Colonic mucosa (tissue), 4 donors: ENCODE measurements around the gene HOXB8. TPM values are rescaled to one million over a fixed set of nuclear protein-coding genes. Genes with fewer than 3 reads are reported as not detected.

Experiments used
- DNase-seq: peaks from one replicate; pipeline ENCODE4 v3.0.0-alpha.2; 2020
- H3K27ac ChIP-seq: fragments of 200-600 bp; one replicate; pipeline ENCODE4 v1.8.0; 2021
- H3K27me3 ChIP-seq: fragments of 200-600 bp; one replicate; pipeline ENCODE4 v1.8.0; 2021
- H3K36me3 ChIP-seq: fragments of 200-600 bp; one replicate; pipeline ENCODE4 v1.8.0; 2021
- H3K4me1 ChIP-seq: fragments of 200-600 bp; one replicate; pipeline ENCODE4 v1.8.0; 2021; ENCODE audit warnings: mild to moderate bottlenecking
- H3K4me3 ChIP-seq: fragments of 200-600 bp; one replicate; pipeline ENCODE4 v1.8.0; 2021
- H3K9ac ChIP-seq, 2 donors: one replicate each; pipeline ENCODE4 v1.7.0; 2013; ENCODE audit warnings: control low read depth in 2 of 2, low read depth in 2 of 2, low read length in 2 of 2
- H3K9me3 ChIP-seq: fragments of 200-600 bp; one replicate; pipeline ENCODE4 v1.8.0; 2021
- CTCF ChIP-seq: fragments of 200-600 bp; IDR thresholded peaks from one replicate; pipeline ENCODE4 v1.8.0; 2022; ENCODE audit warnings: antibody characterized with exemption, mild to moderate bottlenecking
- intact Hi-C: fragments of 100-400 bp; cut with DNase I; formaldehyde crosslinking; loops from one replicate; pipeline ENCODE4 v1.14.1; 2022
- total RNA-seq, 2 donors: library from RNA; stranded (reverse); fragmentation: NEBNext Ultra II Directional in 1 of 2; extraction: Animal tissue kit (Norgen Biotek cat#: 25700) in 1 of 2; gene quantifications; one replicate each; pipeline ENCODE4 v1.2.1, GENCODE V29; 2021
- donor health status: healthy.
- donor health status: DM: no; HTN: no; CAD: no.
- donor health status: DM: no; HTN: no; CAD: no.

The HOXB8 gene
- total RNA-seq, 2 donors from 2014 or later: 4.2 to 7.4 TPM

DNA sequence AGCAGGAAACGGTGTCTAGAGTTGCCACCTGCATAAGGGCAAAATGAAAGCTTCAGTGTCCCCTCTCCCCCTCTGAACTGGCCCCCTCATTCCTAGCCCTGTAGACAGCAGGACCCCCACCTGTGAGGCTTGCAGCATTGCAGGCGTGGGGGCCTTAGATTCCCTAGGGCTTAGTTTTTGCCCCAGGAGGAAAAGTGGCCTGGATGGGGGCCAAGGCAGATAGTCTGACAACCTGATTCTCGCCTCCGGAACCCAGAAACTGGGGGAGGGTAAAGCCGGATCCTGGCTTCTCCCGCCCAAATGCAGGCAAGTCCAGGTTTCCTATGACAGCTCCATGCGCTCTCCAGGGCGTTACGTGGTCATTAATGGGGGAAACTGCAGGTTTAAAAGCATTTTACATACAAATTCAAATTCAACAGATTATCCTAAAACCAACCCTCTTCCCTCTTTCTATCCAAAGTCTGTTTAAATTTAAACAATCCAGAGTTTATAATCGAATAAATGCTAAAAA is 9.6 kb downstream of the HOXB8 start:
- H3K9me3 ChIP-seq: no peaks in the 10 kb centered on the region
- H3K36me3 ChIP-seq: no peaks in the 10 kb centered on the region
- H3K9ac ChIP-seq: peak overlapping the region; percentile 64 to 72
- H3K4me1 ChIP-seq: peaks cover 2% of the 10 kb centered on the region
- no peak for DNase-seq
- peak overlapping the region; percentile 89 for H3K27ac ChIP-seq
- no peak overlapping the region for H3K4me3 ChIP-seq
- no peaks in the 10 kb centered on the region for H3K27me3 ChIP-seq
- no peak for TF ChIP-seq CTCF
- intact Hi-C loops: no loop called here

- Histone ChIP-seq H3K27me3 (no peaks in the 10 kb centered on the region), H3K36me3 (no peaks in the 10 kb centered on the region), H3K9ac (peak within 1 kb of the TSS; percentile 72 to 91), H3K27ac (peak within 1 kb of the TSS; percentile 89), H3K4me1 (peaks cover 2% of the 10 kb centered on the region), H3K9me3 (no peaks in the 10 kb centered on the region), H3K4me3 (peak within 1 kb of the TSS; percentile 41)
- TF ChIP-seq CTCF: no peak
- intact Hi-C loops: no loop called here
- DNase-seq: peak; percentile 92
These were observed 10.2 kb downstream of the HOXB8 start, which contains the start of gene HOXB6 for GRCh38 chr17:48604770-48605329. Gene HOXB6, minus strand, starts transcription at chr17:48604986. Its CDS starts 6,836 bp downstream, at chr17:48598150.

GRCh38 chr17:48603959-48604769 is 10.9 kb downstream of the HOXB8 start:
- TF ChIP-seq CTCF: no peak
- DNase-seq: peak; percentile 82
- intact Hi-C loops: no loop called here
- Histone ChIP-seq H3K27me3 (no peaks in the 10 kb centered on the region), H3K36me3 (no peaks in the 10 kb centered on the region), H3K9ac (peak overlapping the region; percentile 68 to 91), H3K9me3 (no peaks in the 10 kb centered on the region), H3K4me3 (peak overlapping the region; percentile 41), H3K4me1 (peaks cover 3% of the 10 kb centered on the region), H3K27ac (peak overlapping the region; percentile 89)

GRCh38 chr17:48601539-48602425 is 13.3 kb downstream of the HOXB8 start:
- intact Hi-C loops: no loop called here
- TF ChIP-seq CTCF: no peak
- no peaks in the 10 kb centered on the region for H3K36me3 ChIP-seq
- H3K9me3 ChIP-seq: no peaks in the 10 kb centered on the region
- no peaks in the 10 kb centered on the region for H3K27me3 ChIP-seq
- peak overlapping the region; percentile 89 for H3K27ac ChIP-seq
- H3K4me1 ChIP-seq: peaks cover 9% of the 10 kb centered on the region
- peak overlapping the region; percentile 31 to 91 for H3K9ac ChIP-seq
- DNase-seq: peak; percentile 88
- H3K4me3 ChIP-seq: peak overlapping the region; percentile 41

DNA sequence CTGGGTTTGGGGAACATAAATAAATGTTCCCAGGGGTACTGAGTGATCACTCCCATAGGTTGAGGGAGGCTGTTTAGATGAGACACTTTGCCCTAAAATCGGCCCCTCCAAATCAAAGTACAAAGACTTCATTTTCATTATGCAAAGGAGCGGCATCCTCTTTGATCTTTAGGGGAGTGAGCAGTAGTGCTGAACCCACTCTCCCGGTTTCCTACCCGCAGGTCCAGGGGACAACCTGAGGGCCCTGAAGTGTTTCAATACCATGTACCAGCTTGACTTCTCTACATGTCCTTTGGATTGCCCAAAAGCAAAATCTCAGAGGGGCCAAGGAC is 13.9 kb downstream of the HOXB8 start:
- intact Hi-C loops: no loop called here
- Histone ChIP-seq H3K36me3 (no peaks in the 10 kb centered on the region), H3K4me1 (peaks cover 9% of the 10 kb centered on the region), H3K9me3 (no peaks in the 10 kb centered on the region), H3K27ac (peak overlapping the region; percentile 89), H3K4me3 (peak overlapping the region; percentile 41), H3K9ac (peak overlapping the region; percentile 31 to 91), H3K27me3 (no peaks in the 10 kb centered on the region)
- TF ChIP-seq CTCF: no peak
- no peak for DNase-seq
